M059J (cell line): ENCODE measurements around the gene HTR3B. TPM values are rescaled to one million over a fixed set of nuclear protein-coding genes. Genes with fewer than 3 reads are reported as not detected.
"Not testable (repeated sequence)": the region's sequence is repeated elsewhere in the genome, so short reads cannot be mapped to it uniquely, and the experiment has no call there.

Experiments used
- DNase-seq: peaks from one replicate; pipeline ENCODE4 v3.0.0-alpha.2; 2012; ENCODE audit warnings: low read depth
- total RNA-seq: library from RNA; depleted of rRNA; stranded (reverse); fragments of >200 nt; shearing (Covaris generic); gene quantifications from 2 replicates; pipeline ENCODE4 v1.2.3, GENCODE V29; 2014

The HTR3B gene
- total RNA-seq, 1 experiment from 2014 or later: not detected

DNA sequence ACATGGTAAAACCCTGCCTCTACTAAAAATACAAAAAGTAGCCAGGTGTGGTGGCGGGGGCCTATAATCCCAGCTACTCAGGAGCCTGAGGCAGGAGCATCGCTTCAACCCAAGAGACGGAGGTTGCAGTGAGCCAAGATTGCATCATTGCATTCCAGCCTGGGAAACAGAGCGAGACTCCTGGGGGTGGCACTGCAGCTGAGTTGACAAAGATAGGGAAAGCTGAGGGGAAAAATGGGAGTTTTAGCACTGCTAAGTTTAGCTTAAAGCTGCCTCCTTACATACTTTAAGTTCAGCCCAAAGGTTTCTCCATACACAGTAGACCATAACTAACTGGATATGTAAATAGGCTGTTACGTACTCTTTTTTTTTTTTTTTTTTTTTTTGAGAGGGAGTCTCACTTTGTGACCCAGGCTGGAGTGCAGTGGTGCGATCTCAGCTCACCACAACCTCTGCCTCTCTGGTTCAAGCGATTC lies 20.2 kb upstream of the HTR3B start:
- peak; percentile 62 for DNase-seq

DNA sequence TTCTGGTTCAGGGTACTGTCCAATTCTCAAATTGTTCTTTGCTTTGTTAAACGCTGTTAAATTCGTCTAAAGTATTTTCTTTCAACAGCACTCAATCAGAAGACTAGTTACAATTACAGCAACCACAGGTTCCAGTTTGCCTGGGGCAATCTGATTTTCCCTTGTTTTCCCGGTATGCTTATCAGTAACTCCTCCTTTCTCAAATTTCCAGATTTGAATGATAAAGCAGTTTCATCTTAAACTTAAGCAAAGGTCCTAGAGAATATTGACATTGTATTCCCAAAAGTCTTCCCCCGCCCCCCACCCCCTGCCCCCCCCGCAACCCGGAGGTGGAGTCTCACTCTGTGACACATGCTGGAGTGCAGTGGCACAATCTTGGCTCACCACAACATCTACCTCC lies 18.7 kb upstream of the HTR3B start:
- DNase-seq: peak; percentile 85

DNA sequence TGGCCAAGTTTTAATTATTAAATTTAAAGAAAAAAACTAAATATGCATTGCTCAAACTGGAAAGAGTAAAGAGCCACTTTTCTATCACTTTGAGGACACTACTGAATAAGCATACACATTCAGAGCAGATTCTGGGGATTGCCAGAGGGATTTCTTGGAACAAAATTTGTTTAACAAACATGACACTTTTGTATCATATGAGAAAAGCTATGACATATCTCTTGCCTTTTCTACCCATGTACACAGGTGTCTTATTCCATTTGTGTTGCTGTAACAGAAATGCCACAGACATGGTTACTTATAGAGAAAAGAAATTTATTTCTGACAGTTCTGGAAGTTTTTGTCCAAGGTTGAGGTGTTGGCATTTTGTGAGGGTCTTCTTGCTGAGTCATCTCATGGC lies 15.7 kb upstream of the HTR3B start:
- DNase-seq: no peak

DNA sequence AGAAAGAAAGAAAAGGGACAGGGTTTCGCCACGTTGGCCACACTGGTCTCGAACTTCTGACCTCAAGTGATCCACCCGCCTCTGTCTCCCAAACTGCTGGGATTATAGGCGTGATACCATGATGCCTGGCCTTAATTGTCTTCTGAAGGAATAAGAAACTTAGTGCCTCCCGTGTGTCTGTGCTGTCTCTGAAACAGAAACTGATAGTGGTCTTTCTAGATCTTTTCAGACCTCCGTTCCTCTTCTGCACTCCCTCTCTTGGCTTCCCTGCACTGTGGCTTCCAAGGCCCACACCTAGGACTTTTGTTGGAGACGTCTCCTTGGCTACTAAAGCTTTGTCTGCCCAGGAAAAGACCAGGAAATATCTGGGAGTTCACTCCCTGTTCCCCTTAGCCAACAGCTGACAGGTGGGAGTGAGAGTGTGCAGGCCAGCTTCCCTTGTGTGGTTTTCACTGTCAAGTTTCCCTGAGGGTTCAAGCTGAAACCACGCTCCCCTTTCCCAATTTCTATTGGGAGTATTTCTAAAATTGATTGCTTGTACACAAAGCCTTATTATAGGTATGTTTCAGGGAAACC lies 10.1 kb upstream of the HTR3B start:
- peak; percentile 5 for DNase-seq

DNA sequence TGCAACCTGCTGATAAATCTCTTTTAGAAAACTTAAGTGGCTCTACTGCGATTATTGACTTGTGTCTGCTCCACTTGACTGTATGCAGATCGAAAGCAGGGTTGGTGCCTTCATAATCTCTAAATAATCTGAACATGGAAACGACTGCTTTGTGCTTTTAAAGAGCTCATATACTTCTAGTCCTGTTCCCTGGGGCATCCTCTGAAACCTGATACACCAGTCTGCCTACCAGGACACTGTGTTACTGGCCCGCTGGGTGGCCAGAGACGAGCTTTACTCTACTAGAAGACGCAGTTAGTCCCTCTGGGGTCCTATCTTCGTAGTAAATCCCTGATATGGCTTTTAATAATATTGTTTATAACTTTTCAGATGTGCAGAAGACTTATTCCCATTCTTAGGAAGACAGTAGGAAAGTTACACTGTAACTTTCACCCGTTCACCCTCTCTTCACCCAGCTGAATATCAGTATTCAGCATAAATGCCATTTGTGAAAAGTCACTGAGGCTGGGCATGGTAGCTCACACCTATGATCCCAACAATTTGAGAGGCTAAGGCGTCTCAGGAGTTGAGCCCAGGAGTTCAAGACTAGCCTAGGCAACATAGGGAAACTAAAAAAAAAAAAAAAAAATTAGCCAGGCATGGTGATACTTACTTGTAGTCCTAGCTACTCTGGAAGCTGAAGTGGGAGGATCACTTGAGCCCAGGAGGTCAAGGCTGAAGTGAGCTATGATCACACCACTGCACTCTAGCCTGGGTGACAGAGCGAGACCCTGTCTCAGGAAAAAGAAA lies 9.0 kb upstream of the HTR3B start:
- peak; percentile 12 for DNase-seq

DNA sequence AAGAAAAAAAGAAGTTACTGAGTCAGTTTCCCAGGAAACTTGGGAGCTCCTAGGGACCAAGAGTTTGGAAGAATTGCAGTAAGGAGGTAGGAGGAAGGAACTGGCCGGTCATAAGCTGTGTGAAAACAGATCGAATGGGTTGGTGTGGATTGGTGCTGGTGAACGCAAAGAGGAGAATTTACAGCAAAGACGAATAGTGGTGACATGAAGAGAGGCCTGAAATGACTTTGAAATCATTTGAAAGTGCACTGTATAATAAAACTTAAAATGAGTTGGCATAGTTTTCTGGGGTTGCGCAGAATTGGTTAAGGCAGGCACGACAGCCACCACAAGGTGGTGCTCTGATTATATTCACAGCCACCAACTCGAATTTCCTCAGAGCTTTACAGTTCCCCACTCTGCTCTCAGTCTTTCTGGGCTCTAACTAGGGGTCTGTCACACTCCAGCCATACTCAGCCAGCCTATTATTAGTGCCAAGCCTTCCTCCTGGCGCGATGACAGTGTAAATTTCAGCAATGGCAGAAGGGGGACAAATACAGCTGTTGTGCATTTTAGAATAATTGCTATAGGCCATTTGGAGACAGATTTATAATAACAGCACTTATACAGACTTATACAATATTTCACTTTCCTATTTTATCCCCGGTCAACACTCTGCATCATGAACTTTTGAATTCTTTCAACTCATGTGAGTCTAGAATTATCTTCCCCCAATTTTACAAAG lies 8.3 kb upstream of the HTR3B start:
- peak; percentile 31 for DNase-seq

DNA sequence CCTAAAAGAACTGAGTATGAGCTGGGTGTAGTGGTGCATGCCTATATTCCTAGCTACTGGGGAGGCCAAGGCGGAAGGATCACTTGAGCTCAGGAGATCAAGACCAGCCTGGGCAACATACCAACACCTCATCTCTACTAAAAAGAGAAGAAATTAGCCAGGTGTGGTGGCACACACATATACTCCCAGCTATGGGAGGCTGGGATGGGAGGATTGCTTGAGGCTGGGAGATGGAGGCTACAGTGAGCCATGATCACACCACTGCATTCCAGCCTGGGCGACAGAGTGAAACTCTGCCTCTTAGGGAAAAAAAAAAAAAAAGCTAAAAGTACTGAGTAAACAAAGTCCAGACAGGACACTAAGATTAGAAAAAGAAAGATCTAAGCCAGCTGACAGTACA lies 3.5 kb upstream of the HTR3B start:
- no peak for DNase-seq

DNA sequence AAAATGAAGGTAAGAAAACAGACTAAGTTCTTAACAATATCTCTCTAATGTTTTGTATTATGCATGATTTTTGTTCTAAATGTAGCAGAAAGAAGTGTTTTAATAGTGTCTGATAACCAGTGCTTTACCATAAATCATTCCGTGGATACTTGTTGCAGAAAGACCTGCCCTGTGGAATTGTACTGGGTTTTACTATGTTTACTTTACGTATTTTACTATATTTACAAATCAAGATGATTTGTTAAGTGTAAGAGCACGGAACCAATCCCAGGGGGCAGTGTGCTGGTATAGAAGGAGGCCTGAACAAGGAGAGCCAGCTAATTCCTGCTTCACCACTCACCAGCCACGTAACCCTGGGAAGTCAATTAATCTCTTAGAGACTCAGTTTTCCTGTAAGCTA lies 1.4 kb downstream of the HTR3B start:
- peak; percentile 24 for DNase-seq

DNA sequence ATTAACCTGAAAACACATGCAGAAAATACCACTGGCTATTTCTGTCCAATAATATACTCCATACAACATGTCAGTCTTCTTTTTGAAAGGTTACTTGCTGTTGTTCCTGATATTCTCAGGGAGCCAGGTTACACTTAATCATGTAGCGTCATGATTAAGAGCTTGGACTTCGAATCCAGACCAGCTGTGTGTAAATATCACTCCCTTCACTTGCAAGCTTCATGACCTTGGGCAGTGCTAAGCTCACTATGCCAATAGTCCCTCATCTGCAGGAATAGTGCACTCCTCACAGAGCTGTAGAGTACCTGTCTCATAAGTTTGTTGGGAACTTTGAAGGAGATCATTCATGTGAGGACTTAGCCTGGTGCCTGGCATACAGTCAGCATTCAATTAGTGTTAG lies 1.9 kb downstream of the HTR3B start:
- no peak for DNase-seq

DNA sequence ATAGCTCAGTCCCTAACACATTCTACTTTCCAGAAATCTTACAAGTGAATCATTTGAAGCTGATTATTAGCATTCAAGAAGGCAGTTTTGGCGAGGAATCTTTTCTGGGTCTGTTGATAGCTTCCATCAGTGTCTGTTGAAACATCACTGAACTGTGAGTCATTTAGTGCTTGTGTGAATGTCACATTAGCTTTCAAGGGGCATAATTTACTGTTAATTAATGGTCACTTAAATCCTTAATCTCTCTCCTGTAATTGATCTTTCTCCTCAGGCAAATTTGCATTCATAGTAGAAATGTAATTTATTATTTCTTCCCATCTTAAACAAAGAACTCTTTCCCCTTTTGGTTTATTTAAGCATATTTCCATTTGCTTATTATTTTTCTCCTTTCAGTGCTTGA lies 2.6 kb downstream of the HTR3B start:
- no peak for DNase-seq

DNA sequence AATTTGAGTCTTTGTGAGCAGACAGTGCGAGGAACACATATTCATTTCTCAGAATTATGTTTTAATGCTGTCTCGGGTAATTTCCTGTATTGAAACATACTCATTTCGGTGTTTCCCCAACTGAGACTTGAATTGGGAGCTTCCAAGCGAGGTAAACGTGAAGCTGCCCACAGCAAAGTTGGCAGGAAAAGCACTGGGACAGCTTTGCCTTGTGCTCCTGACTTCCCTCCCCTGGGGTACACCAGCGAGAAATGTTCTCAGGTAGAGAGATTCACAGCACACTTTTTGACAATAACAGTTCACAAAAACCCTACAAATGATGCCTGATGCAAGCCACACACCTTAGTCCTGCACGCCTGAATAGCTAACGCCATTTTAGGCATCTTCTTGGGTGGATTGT lies 3.1 kb downstream of the HTR3B start:
- DNase-seq: no peak

DNA sequence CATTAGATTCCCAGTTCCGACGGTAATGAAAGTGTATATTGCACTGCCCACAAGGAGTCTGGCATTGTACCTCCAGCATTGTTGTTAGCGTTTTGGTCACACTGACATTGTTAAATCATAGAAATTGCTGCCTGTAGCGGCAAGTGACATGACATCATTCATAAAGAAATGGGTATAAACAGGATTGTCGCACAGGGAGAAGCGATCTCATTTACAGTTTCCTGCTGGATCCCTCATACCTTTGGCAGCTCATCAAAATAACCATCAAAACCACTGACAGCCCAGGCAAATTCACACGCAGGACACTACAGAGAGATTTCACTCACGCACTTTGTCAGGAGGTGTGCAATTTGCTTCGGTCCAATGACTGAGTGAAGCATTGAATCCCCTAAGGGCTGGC lies 3.5 kb downstream of the HTR3B start:
- no peak for DNase-seq

DNA sequence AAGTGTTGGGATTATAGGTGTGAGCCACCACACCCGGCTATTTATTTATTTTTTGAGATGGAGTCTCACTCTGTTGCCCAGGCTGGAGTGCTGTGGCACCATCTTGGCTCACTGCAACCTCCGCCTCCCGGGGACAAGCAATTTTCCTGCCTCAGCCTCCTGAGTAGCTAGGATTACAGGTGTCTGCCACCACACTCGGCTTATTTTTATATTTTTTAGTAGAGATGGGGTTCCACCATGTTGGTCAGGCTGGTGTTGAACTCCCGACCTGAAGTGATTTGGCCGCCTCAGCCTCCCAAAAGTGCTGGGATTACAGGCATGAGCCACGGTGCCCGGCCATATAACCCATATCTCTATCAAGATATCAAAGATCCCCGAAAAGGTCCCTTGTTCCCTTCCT lies 6.9 kb downstream of the HTR3B start:
- not testable (repeated sequence) for DNase-seq

DNA sequence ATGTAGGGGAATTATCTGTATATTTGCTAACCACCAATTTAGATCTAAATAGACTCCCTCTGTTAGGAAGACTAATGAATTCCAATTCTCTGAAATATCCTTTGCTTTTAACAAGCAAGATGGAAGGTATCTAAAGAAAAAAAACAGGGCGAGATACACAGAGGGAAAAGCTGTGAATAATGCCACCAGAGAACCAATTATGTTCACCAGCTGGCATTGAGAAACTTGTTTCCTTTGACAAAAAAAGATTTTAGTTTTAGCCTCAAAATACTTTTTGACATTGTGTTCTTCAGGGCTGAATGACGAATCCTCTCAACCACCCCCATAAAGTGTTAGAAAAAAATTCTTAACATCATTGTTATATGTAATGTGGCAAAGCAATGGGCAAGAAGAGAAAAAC lies 19.0 kb downstream of the HTR3B start:
- no peak for DNase-seq

DNA sequence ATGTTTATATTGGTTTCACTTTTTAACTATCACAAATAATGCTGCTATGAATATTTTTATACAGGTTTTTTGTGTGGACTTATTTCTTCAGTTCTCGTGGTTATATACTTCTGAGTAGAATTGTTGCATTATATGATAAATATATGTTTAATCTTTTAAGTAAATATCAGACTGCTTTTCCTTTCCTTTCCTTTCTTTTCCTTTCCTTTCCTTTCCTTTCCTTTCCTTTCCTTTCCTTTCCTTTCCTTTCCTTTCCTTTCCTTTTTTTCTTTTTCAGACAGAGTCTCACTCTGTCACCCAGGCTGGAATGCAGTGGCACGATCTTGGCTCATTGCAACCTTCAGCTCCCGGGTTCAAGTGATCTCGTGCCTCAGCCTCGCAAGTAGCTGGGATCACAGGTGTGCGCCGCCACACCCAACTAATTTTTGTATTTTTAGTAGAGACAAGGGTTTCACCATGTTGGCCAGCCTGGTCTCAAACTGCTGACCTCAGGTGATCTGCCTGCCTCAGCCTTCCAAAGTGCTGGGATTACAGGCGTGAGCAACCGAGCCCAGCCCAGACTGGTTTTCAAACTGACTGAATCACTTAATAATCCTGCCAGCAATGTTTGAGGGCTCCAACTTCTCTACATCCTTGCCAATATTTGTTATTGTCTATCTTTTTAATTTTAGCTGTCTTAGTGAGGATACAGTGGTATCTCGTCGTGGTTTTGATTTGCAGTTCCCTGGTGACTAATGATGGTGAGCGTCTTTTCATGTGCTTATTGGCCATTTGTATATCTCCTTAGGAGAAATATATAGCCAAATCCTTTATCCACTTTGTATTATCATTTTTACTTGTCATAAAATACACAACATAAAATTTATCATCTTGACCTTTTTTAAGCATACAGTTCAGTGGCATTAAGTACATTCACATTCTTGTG lies 21.9 kb downstream of the HTR3B start:
- DNase-seq: peak; percentile 8

DNA sequence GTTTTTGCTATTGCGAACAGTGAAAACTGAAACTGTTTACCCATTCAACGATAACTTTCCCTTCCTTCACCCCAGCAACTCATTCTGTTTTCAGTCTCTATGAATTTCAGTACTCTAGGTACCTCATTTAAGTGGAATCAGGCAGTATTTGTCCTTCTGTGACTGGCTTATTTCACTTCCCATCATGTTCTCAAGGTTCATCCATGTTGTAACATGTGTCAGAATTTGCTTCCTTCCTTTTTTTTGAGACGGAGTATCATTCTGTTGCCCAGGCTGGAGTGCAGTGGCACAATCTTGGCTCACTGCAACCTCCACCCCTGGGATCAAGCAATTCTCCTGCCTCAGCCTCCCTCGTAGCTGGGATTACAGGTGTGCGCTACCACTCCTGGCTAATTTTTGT lies 23.7 kb downstream of the HTR3B start:
- no peak for DNase-seq

DNA sequence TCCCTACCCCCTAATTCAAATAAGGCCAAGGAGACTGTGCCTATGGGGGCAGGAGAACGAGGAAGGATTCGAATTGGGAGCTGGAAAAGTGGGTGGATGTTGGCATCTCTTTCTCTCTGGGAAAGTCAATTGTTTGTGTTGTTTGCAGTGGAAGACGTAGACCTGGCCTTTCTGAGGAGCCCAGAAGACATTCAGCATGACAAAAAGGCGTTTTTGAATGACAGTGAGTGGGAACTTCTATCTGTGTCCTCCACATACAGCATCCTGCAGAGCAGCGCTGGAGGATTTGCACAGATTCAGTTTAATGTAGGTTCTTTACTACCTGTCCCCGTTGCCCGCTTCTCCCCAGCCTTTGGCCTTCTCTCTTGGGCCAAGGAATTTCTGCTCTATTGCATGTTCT lies 28.2 kb downstream of the HTR3B start:
- no peak for DNase-seq

DNA sequence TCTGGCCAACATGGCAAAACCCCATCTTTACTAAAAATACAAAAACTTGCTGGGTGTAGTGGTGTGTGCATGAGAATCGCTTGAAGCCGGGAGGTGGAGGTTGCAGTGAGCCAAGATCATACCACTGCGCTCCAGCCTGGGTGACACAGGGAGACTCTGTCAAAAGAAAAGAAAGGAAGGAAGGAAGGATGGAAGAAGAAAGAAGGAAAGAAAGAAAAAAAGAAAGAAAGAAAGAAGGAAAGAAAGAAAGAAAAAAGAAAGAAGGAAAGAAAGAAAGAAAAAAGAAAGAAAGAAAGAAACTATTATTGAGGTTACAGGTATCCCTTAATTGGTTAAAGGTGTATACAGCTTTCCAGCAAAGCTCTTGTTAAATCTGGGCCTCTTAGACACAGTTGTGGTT lies 29.6 kb downstream of the HTR3B start:
- DNase-seq: not testable (repeated sequence)

DNA sequence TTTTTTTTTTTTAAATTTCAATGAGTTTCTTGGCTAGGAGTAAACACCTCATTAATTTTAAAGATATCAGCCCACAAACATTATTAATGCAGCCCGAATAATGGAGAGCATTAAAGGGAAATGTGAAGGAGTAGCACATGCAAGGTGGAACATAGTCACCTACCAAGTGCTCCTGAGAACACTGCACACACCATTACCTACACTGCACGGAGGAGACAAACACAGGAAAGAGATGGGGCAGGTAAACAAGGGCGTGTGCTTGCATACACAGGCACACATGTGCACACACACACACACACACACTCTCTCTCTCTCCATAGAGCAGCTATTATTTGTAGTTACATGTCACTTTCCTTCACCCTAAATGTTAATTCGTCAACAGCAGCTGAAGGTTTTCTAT lies 30.2 kb downstream of the HTR3B start:
- DNase-seq: no peak

DNA sequence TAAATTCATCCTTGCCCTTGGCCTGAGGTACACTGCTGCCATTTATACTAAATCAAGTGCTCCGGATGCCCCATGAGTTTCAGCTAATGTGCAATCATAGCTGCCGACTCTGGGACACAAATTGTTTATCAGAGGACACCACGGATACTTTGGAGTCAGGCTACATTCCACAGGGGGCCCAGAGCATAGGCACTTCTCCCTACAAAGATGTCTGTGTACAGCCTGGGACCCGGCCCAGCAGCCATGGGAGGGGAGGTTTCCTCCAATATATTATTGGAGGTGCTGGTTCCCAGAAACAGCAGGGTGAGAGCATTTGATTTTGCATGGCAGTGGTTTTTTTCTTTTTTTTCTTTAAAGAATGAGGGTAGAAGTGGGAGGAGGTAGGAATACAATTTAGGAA lies 31.3 kb downstream of the HTR3B start:
- no peak for DNase-seq

DNA sequence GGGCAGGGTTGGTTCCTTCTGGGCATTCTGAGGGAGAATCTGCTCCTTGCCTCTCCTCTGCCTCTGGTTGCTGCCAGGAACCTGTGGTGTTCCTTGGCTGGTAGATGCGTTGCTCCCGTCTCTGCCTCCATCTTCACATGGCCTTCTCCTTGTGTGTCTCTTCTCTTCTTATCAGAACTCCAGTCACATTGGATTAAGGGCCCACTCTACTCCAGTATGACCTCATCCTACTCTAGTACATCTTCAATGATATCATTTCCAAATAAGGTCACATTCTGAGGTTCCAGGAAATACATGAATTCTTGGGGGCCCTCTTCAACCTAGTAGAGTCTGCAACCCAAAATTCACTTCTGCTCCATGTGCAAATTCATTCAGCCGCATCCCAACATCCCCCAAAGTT lies 33.3 kb downstream of the HTR3B start:
- no peak for DNase-seq

DNA sequence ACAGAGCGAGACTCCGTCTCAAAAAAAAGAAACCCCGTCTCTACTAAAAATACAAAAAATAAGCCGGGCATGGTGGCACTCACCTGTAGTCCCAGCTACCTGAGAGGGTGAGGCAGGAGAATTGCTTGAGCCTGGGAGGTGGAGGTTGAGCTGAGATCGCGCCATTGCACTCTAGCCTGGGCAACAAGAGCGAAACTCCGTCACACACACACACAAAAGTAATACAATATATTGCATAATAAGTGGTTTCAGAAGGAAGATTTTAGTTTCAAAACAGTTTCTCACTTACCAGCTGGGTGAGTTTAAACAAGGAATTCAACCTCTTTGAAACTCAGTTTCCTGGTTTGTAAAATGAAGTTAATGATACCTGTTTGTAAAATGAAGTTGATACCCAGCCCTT lies 37.7 kb downstream of the HTR3B start:
- no peak for DNase-seq
